Hepatocyte (in vitro differentiated cells): Measurements from ENCODE around the gene NUBP1.

Experiments used
- EZH2 ChIP-seq: fragments of 200-600 bp; sonication (generic); IDR thresholded peaks from 2 replicates; pipeline ENCODE4 v1.6.1; 2016; ENCODE audit warnings: antibody characterized with exemption, mild to moderate bottlenecking, borderline replicate concordance
- EZH2phosphoT487 ChIP-seq: fragments of 200-600 bp; sonication (generic); IDR thresholded peaks from one replicate; pipeline ENCODE4 v1.6.1; 2018; ENCODE audit warnings: antibody characterized with exemption, mild to moderate bottlenecking, low read depth, moderate library complexity; ENCODE audit not compliant: unreplicated experiment, severe bottlenecking
- TF ChIP-seq, protein P1 (sequence below): fragments of 200-600 bp; sonication (generic); IDR thresholded peaks from 2 replicates; pipeline ENCODE4 v1.5.1; 2016; ENCODE audit warnings: antibody characterized with exemption, mild to moderate bottlenecking; ENCODE audit not compliant: poor library complexity

DNA sequence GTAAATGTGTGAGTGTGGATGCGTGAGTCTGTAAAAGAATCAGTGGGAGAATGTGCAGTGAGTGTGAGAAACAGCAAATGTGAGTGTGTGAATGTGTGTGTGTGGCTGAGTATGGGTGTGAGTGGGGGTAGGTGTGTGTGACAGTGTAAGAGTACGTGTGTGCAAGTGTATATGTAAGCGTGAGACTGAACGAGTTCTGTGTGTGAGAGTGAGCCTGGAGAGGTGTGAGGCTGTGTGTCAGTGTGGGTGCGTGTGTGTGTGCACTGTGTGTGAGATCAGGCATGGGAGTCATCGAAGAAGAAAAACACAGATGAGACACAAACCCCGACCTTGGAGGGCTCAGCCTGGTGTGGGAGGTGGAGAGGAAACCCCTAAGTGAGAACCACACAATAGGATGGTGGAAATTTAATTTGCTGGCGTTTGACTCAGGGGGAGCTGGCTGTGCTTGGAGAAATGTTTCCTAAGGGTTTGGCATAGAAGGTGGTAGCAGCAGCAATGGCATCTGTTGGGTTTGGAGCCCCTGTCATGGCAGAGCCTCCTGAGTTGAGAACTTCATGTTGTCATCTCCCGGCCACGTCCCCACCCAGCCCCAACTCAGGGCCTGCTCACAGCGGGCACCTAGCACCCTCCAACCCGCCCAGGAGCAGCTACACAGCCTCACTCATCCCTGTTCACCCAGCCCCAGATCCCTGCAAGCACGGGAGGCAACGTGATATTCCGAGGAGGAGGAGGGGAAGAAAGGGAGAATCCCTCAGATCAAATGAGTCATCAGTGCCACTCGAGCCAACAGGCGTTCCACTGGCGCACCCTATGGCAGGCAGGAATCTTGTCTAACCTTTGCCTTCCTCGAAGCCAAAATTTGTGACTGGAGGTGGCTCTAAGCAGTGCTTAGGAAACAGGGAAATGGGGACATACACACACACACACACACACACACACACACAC, 14.3 kb upstream of the NUBP1 start:
- TF ChIP-seq, protein P1, sequence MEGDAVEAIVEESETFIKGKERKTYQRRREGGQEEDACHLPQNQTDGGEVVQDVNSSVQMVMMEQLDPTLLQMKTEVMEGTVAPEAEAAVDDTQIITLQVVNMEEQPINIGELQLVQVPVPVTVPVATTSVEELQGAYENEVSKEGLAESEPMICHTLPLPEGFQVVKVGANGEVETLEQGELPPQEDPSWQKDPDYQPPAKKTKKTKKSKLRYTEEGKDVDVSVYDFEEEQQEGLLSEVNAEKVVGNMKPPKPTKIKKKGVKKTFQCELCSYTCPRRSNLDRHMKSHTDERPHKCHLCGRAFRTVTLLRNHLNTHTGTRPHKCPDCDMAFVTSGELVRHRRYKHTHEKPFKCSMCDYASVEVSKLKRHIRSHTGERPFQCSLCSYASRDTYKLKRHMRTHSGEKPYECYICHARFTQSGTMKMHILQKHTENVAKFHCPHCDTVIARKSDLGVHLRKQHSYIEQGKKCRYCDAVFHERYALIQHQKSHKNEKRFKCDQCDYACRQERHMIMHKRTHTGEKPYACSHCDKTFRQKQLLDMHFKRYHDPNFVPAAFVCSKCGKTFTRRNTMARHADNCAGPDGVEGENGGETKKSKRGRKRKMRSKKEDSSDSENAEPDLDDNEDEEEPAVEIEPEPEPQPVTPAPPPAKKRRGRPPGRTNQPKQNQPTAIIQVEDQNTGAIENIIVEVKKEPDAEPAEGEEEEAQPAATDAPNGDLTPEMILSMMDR = no peak
- TF ChIP-seq EZH2phosphoT487 (no peak), EZH2 (no peak)
